Peyer's patch (tissue), 4 donors: ENCODE measurements around the gene POLD1. TPM values are rescaled to one million over a fixed set of nuclear protein-coding genes. Genes with fewer than 3 reads are reported as not detected.

Experiments used
- DNase-seq, 3 donors: peaks; one replicate each; pipeline ENCODE4 v3.0.0-alpha.2; 2017 to 2019
- H3K27ac ChIP-seq, 4 donors: fragments of 200-600 bp; sonication (generic); one replicate each; pipeline ENCODE4 v1.5.1; 2016 to 2019
- H3K27me3 ChIP-seq, 2 donors: fragments of 200-600 bp; sonication (generic); one replicate each; pipeline ENCODE4 v1.5.1; 2019
- H3K36me3 ChIP-seq, 3 donors: fragments of 200-600 bp; sonication (generic); one replicate each; pipeline ENCODE4 v1.5.1; 2016 to 2019
- H3K4me1 ChIP-seq, 4 donors: fragments of 200-600 bp; sonication (generic); one replicate each; pipeline ENCODE4 v1.5.1; 2016 to 2019
- H3K4me3 ChIP-seq, 4 donors: fragments of 200-600 bp; sonication (generic); 1 replicate in 3 of 4; 2 replicates in 1 of 4; pipeline ENCODE4 v1.5.1; 2016 to 2019; ENCODE audit warnings: mild to moderate bottlenecking in 1 of 4
- H3K9me3 ChIP-seq, 4 donors: fragments of 200-600 bp; sonication (generic); one replicate each; pipeline ENCODE4 v1.5.1; 2016 to 2019; ENCODE audit warnings: mild to moderate bottlenecking in 1 of 4
- CTCF ChIP-seq, 6 experiments: fragments of 450-650 bp in 4 of 6; fragments of 200-600 bp in 2 of 6; sonication (generic) in 1 of 6; IDR thresholded peaks; one replicate each; pipeline ENCODE4 v1.5.1; 2017 to 2019; ENCODE audit warnings: antibody characterized with exemption in 6 of 6, mild to moderate bottlenecking in 3 of 6, moderate library complexity in 1 of 6
- POLR2A ChIP-seq, 2 donors: fragments of 450-650 bp; IDR thresholded peaks; one replicate each; pipeline ENCODE4 v1.5.1; 2017; ENCODE audit warnings: antibody characterized with exemption in 2 of 2, mild to moderate bottlenecking in 2 of 2, moderate library complexity in 2 of 2
- total RNA-seq, 4 donors: library from RNA; depleted of rRNA; stranded (reverse); fragments of >200 nt; gene quantifications; one replicate each; pipeline ENCODE4 v1.1.0, GENCODE V29; 2016

POLD1 gene
- total RNA-seq, 4 donors from 2014 or later = 14.9 to 90.0 (median 27.3) TPM

- Histone ChIP-seq H3K36me3 (peaks cover 0 to 4% (median 0%) of the 10 kb centered on the region in 3 donors), H3K4me1 (no peaks in the 10 kb centered on the region), H3K27ac (no peak overlapping the region), H3K4me3 (no peak overlapping the region), H3K9me3 (no peaks in the 10 kb centered on the region), H3K27me3 (no peaks in the 10 kb centered on the region)
- TF ChIP-seq POLR2A (IDR thresholded peaks at IDR 0.05) = no peak
- peak in 1 of 3 donors; percentile 43 for DNase-seq
Observed at GRCh38 chr19:50402544-50403301, 18.6 kb downstream of the POLD1 start.

- Histone ChIP-seq H3K36me3 (peaks cover 0 to 4% (median 0%) of the 10 kb centered on the region in 3 donors), H3K27ac (no peak overlapping the region), H3K4me1 (peaks cover 0 to 10% (median 2%) of the 10 kb centered on the region in 4 donors), H3K27me3 (no peaks in the 10 kb centered on the region), H3K4me3 (no peak overlapping the region), H3K9me3 (no peaks in the 10 kb centered on the region)
- no peak for TF ChIP-seq CTCF (IDR thresholded peaks at IDR 0.05)
- no peak for TF ChIP-seq POLR2A (IDR thresholded peaks at IDR 0.05)
- DNase-seq = no peak
Observed at GRCh38 chr19:50406156-50406820, 22.1 kb downstream of the POLD1 start.

- Histone ChIP-seq H3K9me3 (no peaks in the 10 kb centered on the region), H3K27me3 (no peaks in the 10 kb centered on the region), H3K4me1 (peaks cover 0 to 10% (median 3%) of the 10 kb centered on the region in 4 donors), H3K36me3 (peaks cover 0 to 4% (median 0%) of the 10 kb centered on the region in 3 donors), H3K4me3 (no peak overlapping the region), H3K27ac (no peak overlapping the region)
- DNase-seq = no peak
- TF ChIP-seq POLR2A (IDR thresholded peaks at IDR 0.05) (no peak), CTCF (IDR thresholded peaks at IDR 0.05) (no peak)
Observed at GRCh38 chr19:50406829-50407228, 22.7 kb downstream of the POLD1 start.

GRCh38 chr19:50409347-50409746 lies 25.2 kb downstream of the POLD1 start:
- DNase-seq = no peak
- H3K27ac ChIP-seq = no peak overlapping the region
- no peak for TF ChIP-seq POLR2A (IDR thresholded peaks at IDR 0.05)
- TF ChIP-seq CTCF (IDR thresholded peaks at IDR 0.05) = no peak
- H3K4me1 ChIP-seq = peaks cover 0 to 10% (median 3%) of the 10 kb centered on the region in 4 donors
- no peak overlapping the region for H3K4me3 ChIP-seq
- no peaks in the 10 kb centered on the region for H3K27me3 ChIP-seq
- H3K9me3 ChIP-seq = no peaks in the 10 kb centered on the region
- peaks cover 0 to 4% (median 0%) of the 10 kb centered on the region in 3 donors for H3K36me3 ChIP-seq

- Histone ChIP-seq H3K9me3 (no peaks in the 10 kb centered on the region), H3K27me3 (no peaks in the 10 kb centered on the region), H3K36me3 (peaks cover 0 to 4% (median 0%) of the 10 kb centered on the region in 3 donors), H3K27ac (peak overlapping the region in 2 of 4 donors; percentile 48 to 81), H3K4me3 (no peak overlapping the region), H3K4me1 (peaks cover 0 to 14% (median 4%) of the 10 kb centered on the region in 4 donors)
- no peak for TF ChIP-seq POLR2A (IDR thresholded peaks at IDR 0.05)
- no peak for TF ChIP-seq CTCF (IDR thresholded peaks at IDR 0.05)
- no peak for DNase-seq
Observed at GRCh38 chr19:50410109-50410508, 26.0 kb downstream of the POLD1 start.

- no peak overlapping the region for H3K27ac ChIP-seq
Observed at GRCh38 chr19:50412419-50412818, 28.3 kb downstream of the POLD1 start.

More at GRCh38 chr19:50412419-50412818, 28.3 kb downstream of the POLD1 start:
- Histone ChIP-seq H3K9me3 (no peaks in the 10 kb centered on the region), H3K4me3 (no peak overlapping the region), H3K27me3 (peaks cover 0 to 2% of the 10 kb centered on the region in 2 donors), H3K36me3 (no peaks in the 10 kb centered on the region), H3K4me1 (peaks cover 6 to 21% (median 14%) of the 10 kb centered on the region in 4 donors)
- TF ChIP-seq CTCF (IDR thresholded peaks at IDR 0.05) = no peak
- TF ChIP-seq POLR2A (IDR thresholded peaks at IDR 0.05) = no peak
- no peak for DNase-seq
